Smooth muscle cell (in vitro differentiated cells): ENCODE results near the gene OR51B6. TPM values are rescaled to one million over a fixed set of nuclear protein-coding genes. Genes with fewer than 3 reads are reported as not detected.

Experiments used
- DNase-seq: peaks from one replicate; lab custom pipeline; 2025; ENCODE audit not compliant: unreplicated experiment; lab: John Stamatoyannopoulos, UW
- H2AFZ ChIP-seq: fragments of 200-600 bp; sonication (generic); 2 replicates; pipeline ENCODE4 v1.6.0; 2016; ENCODE audit warnings: antibody characterized with exemption, low read depth, mild to moderate bottlenecking
- H3F3A ChIP-seq: fragments of 200-600 bp; sonication (generic); 2 replicates; pipeline ENCODE4 v1.6.0; 2017; ENCODE audit warnings: antibody characterized with exemption, low read depth
- H3K27ac ChIP-seq: fragments of 200-600 bp; sonication (generic); 2 replicates; pipeline ENCODE4 v1.5.1; 2016; ENCODE audit warnings: low read depth, mild to moderate bottlenecking
- H3K27me3 ChIP-seq: fragments of 200-600 bp; sonication (generic); 2 replicates; pipeline ENCODE4 v1.6.1; 2016; ENCODE audit warnings: low read depth, mild to moderate bottlenecking
- H3K36me3 ChIP-seq: fragments of 200-600 bp; sonication (generic); 2 replicates; pipeline ENCODE4 v1.5.1; 2016; ENCODE audit warnings: low read depth
- H3K4me1 ChIP-seq: fragments of 200-600 bp; sonication (generic); 2 replicates; pipeline ENCODE4 v1.5.1; 2016; ENCODE audit warnings: low read depth
- H3K4me2 ChIP-seq: fragments of 200-600 bp; sonication (generic); 2 replicates; pipeline ENCODE4 v1.6.0; 2016; ENCODE audit warnings: mild to moderate bottlenecking
- H3K4me3 ChIP-seq: fragments of 200-600 bp; sonication (generic); 2 replicates; pipeline ENCODE4 v1.5.1; 2016; ENCODE audit warnings: mild to moderate bottlenecking
- H3K79me2 ChIP-seq: fragments of 200-600 bp; sonication (generic); 2 replicates; pipeline ENCODE4 v1.6.0; 2016; ENCODE audit warnings: low read depth, mild to moderate bottlenecking
- H3K9ac ChIP-seq: fragments of 200-600 bp; sonication (generic); 2 replicates; pipeline ENCODE4 v1.6.0; 2016; ENCODE audit warnings: low read depth
- H3K9me3 ChIP-seq: fragments of 200-600 bp; sonication (generic); replicated peaks from 2 replicates; pipeline ENCODE4 v1.5.1; 2016; ENCODE audit warnings: low read depth
- H4K20me1 ChIP-seq: fragments of 200-600 bp; sonication (generic); 2 replicates; pipeline ENCODE4 v1.6.0; 2016; ENCODE audit warnings: low read depth
- WGBS: methylation state at CpG from one replicate; pipeline ENCODE4 v1.1.7; 2016; ENCODE audit warnings: low lambda C conversion rate; 5-methylcytosine and 5-hydroxymethylcytosine counted together
- polyA plus RNA-seq: library from polyadenylated mRNA; unstranded; fragments of >200 nt; fragmentation: Nextera tagmentation; extraction: Ambion mirVana; gene quantifications from 2 replicates; pipeline ENCODE4 v1.2.1, GENCODE V29; 2016
- total RNA-seq: library from RNA; depleted of rRNA; stranded (reverse); fragments of >200 nt; gene quantifications from 2 replicates; pipeline ENCODE4 v1.2.3, GENCODE V29; 2014
- TF ChIP-seq, protein P1 (sequence below): fragments of 200-600 bp; sonication (generic); IDR thresholded peaks from 2 replicates; pipeline ENCODE4 v1.5.1; 2017; ENCODE audit warnings: borderline replicate concordance, mild to moderate bottlenecking, antibody characterized with exemption; ENCODE audit not compliant: insufficient read depth, poor library complexity, severe bottlenecking

The OR51B6 gene
- total and polyA plus RNA-seq, 2 experiments from 2014 or later, result not detected

DNA sequence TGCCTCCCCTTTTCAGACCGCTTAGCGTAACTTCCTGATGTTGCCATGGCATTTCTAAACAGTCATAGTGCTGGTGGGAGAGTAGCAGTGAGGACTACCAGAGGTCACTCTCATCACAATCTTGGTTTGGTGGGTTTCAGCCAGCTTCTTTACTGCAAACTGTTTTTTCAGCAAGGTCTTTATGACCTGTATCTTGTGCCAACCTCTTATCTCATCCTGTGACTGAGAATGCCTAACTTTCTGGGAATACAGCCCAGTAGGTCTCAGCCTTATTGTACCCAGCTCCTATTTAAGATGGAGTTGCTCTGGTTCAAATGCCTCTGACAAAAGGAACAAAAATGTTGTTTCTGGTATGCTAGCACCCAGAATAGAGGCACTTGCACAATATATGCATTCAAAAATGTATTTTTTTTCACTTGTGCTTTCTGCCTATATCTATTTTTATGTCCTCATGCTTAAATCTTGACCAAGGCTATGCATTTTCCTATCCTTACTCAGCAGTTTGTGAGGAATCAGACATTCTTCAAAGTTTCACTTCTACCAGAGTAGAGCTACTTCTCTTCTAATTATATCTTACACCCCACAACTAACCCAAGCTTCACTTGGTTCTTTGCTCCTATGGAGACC, 16.3 kb downstream of the OR51B6 start:
- Histone ChIP-seq H2AFZ (no peak overlapping the region), H3K27me3 (no peaks in the 10 kb centered on the region), H3F3A (no peaks in the 10 kb centered on the region), H3K9me3 (no peaks in the 10 kb centered on the region), H3K36me3 (no peaks in the 10 kb centered on the region), H3K4me2 (no peak overlapping the region), H4K20me1 (no peaks in the 10 kb centered on the region), H3K4me1 (no peaks in the 10 kb centered on the region), H3K4me3 (no peak overlapping the region), H3K9ac (no peak overlapping the region), H3K27ac (no peak overlapping the region), H3K79me2 (no peaks in the 10 kb centered on the region)
- 44% methylated on average over 2 of the region's 2 CpGs for WGBS
- DNase-seq, result no peak
- TF ChIP-seq, protein P1, sequence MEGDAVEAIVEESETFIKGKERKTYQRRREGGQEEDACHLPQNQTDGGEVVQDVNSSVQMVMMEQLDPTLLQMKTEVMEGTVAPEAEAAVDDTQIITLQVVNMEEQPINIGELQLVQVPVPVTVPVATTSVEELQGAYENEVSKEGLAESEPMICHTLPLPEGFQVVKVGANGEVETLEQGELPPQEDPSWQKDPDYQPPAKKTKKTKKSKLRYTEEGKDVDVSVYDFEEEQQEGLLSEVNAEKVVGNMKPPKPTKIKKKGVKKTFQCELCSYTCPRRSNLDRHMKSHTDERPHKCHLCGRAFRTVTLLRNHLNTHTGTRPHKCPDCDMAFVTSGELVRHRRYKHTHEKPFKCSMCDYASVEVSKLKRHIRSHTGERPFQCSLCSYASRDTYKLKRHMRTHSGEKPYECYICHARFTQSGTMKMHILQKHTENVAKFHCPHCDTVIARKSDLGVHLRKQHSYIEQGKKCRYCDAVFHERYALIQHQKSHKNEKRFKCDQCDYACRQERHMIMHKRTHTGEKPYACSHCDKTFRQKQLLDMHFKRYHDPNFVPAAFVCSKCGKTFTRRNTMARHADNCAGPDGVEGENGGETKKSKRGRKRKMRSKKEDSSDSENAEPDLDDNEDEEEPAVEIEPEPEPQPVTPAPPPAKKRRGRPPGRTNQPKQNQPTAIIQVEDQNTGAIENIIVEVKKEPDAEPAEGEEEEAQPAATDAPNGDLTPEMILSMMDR, result no peak

DNA sequence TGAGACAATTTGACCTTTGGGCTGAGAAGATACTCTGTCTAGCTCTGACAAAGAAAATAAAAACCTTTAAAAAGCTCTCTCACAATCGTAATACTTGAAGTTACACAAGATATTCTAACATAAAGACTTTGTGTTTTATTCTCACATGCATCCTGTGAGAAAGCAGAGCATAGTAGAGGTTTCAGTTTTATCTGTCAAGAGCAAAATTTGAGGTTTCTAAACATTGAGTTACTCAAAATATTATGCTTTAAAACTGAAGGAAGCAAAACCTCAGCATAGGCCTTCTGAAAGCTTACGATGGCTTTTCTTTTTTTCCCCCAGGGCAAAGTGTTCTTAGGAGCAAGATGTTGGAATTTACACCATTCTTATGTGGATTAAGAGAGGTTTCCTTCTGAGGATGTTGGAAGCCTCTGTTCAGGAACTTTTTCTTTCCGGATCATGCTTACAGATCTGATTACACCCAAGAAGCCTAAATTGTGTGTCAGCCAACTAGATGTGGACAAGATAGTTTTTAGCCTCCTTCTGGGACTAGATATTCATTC, 17.3 kb downstream of the OR51B6 start:
- Histone ChIP-seq H3K4me3 (no peak overlapping the region), H3K4me1 (no peaks in the 10 kb centered on the region), H2AFZ (no peak overlapping the region)

DNA sequence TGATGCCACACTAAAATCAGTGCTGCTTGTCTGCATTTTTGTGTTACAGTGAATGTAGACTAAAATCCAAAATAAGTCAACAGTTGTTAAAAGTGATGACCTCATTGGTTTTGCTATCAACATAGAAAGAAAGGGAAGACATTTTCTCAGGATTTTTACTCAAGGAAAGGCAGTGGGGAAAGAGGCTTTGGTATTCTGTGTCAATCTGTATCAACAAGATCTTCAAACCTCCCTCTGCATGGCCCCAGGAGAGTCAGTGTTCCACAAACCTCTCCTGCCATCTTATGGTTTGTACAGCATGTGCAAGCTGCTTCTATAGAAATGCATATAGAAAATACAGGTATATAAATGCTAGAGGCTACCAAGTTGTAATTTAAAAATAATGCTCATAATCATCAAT, 18.5 kb downstream of the OR51B6 start:
- H3K27me3 ChIP-seq, result no peaks in the 10 kb centered on the region
- H3K4me1 ChIP-seq, result no peaks in the 10 kb centered on the region
- DNase-seq, result no peak
- no peaks in the 10 kb centered on the region for H4K20me1 ChIP-seq
- no peak overlapping the region for H3K9ac ChIP-seq
- H3F3A ChIP-seq, result no peaks in the 10 kb centered on the region
- H3K9me3 ChIP-seq, result no peaks in the 10 kb centered on the region
- H3K4me2 ChIP-seq, result no peak overlapping the region
- H2AFZ ChIP-seq, result no peak overlapping the region
- no peak overlapping the region for H3K4me3 ChIP-seq
- H3K79me2 ChIP-seq, result no peaks in the 10 kb centered on the region
- H3K27ac ChIP-seq, result no peak overlapping the region
- H3K36me3 ChIP-seq, result no peaks in the 10 kb centered on the region
- TF ChIP-seq, protein P1, result peak; percentile 39

More for the DNA sequence above, 17.3 kb downstream of the OR51B6 start:
- no peaks in the 10 kb centered on the region for H3K9me3 ChIP-seq
- no peaks in the 10 kb centered on the region for H3K27me3 ChIP-seq
- H4K20me1 ChIP-seq, result no peaks in the 10 kb centered on the region
- H3K9ac ChIP-seq, result no peak overlapping the region
- H3F3A ChIP-seq, result no peaks in the 10 kb centered on the region
- WGBS, result 18% methylated on average over 3 of the region's 3 CpGs
- H3K4me2 ChIP-seq, result no peak overlapping the region
- H3K27ac ChIP-seq, result no peak overlapping the region
- DNase-seq, result no peak
- TF ChIP-seq, protein P1, result no peak
- H3K79me2 ChIP-seq, result no peaks in the 10 kb centered on the region
- no peaks in the 10 kb centered on the region for H3K36me3 ChIP-seq

DNA sequence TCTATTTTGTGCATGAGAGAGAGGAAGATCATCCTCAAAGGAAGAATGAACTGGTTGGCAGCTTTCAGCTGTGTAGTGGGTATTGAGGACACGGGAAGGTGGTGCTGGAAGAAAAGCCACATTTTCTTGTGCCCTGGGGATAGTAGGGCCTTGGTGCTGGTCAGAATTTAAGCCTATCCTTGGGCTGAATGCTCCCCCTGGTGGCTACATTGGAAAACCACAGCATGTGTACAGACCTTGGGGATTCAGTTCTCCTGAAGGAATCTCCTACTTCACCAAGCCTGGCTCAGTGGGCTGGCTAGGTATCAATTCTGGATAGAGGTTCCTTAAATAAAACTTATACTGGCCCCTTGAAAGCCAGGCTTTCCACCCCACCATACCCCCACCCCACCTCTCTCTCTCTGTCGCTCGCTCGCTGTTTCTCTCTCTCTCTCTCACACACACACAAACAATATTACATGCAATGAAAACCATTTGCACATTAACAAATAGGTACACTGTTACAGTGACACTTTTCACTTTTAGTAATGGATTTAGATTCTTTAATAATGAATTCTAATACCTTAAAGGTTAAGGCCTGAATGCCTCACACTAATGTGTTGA, 29.5 kb downstream of the OR51B6 start:
- no peak for DNase-seq
- no peaks in the 10 kb centered on the region for H3K36me3 ChIP-seq
- H3K4me2 ChIP-seq, result no peak overlapping the region
- no peak overlapping the region for H3K27ac ChIP-seq
- 77% methylated on average over 4 of the region's 4 CpGs for WGBS
- H3K9me3 ChIP-seq, result no peaks in the 10 kb centered on the region
- H3K4me3 ChIP-seq, result no peak overlapping the region
- H3F3A ChIP-seq, result no peaks in the 10 kb centered on the region
- H3K79me2 ChIP-seq, result no peaks in the 10 kb centered on the region
- TF ChIP-seq, protein P1, result peak; percentile 85
- H3K4me1 ChIP-seq, result peaks cover 15% of the 10 kb centered on the region
- no peaks in the 10 kb centered on the region for H3K27me3 ChIP-seq
- no peaks in the 10 kb centered on the region for H4K20me1 ChIP-seq
- no peak overlapping the region for H3K9ac ChIP-seq
- no peak overlapping the region for H2AFZ ChIP-seq
